Esophagus muscularis mucosa (tissue), 3 donors: ENCODE results near the gene CAPZB.
A peak's percentile ranks its signal among the peaks of the same experiment; 100 is the strongest.

Source experiments
- POLR2A ChIP-seq: fragments of 450-650 bp; IDR thresholded peaks from one replicate; pipeline ENCODE4 v1.6.1; 2017; ENCODE audit warnings: antibody characterized with exemption, moderate library complexity, mild to moderate bottlenecking, low read depth
- POLR2AphosphoS5 ChIP-seq, 2 donors: sonication (generic); formaldehyde crosslinking; IDR thresholded peaks; one replicate each; pipeline ENCODE4 v1.6.1; 2017; ENCODE audit warnings: antibody characterized with exemption in 2 of 2
- TF ChIP-seq, protein P1 (sequence below), 3 experiments: fragments of 200-600 bp in 2 of 3; fragments of 450-650 bp in 1 of 3; sonication (generic) in 2 of 3; IDR thresholded peaks; one replicate each; pipeline ENCODE4 v1.5.1; 2017 to 2019; ENCODE audit warnings: antibody characterized with exemption in 3 of 3, mild to moderate bottlenecking in 2 of 3, moderate library complexity in 1 of 3

DNA sequence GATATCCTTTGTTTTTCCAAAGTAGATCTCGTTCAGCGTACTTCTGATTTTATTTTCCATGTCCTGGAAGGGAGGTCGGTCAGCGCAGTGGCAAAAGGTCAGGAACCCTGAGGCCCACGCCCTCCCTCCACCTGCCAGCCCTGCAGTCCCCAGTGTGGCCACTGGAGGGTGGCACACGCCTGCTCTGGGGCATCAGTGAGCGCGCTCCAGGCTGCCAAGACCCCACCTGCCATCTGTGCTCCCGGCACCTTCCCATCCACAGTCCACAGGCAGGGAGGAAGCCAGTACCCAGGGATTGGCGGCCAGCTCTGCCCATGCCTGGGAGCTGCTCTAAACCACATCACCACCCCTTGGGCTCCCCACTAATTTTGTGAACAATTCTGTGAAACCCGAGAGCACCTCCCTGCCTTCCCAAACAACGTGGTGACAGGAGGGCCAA is 140.9 kb downstream of the CAPZB start:
- TF ChIP-seq, protein P1, sequence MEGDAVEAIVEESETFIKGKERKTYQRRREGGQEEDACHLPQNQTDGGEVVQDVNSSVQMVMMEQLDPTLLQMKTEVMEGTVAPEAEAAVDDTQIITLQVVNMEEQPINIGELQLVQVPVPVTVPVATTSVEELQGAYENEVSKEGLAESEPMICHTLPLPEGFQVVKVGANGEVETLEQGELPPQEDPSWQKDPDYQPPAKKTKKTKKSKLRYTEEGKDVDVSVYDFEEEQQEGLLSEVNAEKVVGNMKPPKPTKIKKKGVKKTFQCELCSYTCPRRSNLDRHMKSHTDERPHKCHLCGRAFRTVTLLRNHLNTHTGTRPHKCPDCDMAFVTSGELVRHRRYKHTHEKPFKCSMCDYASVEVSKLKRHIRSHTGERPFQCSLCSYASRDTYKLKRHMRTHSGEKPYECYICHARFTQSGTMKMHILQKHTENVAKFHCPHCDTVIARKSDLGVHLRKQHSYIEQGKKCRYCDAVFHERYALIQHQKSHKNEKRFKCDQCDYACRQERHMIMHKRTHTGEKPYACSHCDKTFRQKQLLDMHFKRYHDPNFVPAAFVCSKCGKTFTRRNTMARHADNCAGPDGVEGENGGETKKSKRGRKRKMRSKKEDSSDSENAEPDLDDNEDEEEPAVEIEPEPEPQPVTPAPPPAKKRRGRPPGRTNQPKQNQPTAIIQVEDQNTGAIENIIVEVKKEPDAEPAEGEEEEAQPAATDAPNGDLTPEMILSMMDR (IDR thresholded peaks at IDR 0.05): peak; percentile 88 to 98 (median 96)
- peak; percentile 59 to 64 for TF ChIP-seq POLR2AphosphoS5 (IDR thresholded peaks at IDR 0.05)
- TF ChIP-seq POLR2A: no peak
